Sigmoid colon (tissue), 7 donors: ENCODE results near the gene SOX13. TPM values are rescaled to one million over a fixed set of nuclear protein-coding genes. Genes with fewer than 3 reads are reported as not detected.

Experiments used
- DNase-seq: peaks from one replicate; pipeline ENCODE4 v3.0.0-alpha.2; 2019
- H3K27ac ChIP-seq, 4 donors: fragments of 200-600 bp; sonication (generic); one replicate each; pipeline ENCODE4 v1.5.1; 2016 to 2019; ENCODE audit warnings: mild to moderate bottlenecking in 1 of 4
- H3K27me3 ChIP-seq, 3 donors: fragments of 200-600 bp; sonication (generic); one replicate each; pipeline ENCODE4 v1.5.1; 2019; ENCODE audit warnings: mild to moderate bottlenecking in 1 of 3
- H3K36me3 ChIP-seq, 4 donors: fragments of 200-600 bp; sonication (generic); one replicate each; pipeline ENCODE4 v1.5.1; 2016 to 2019
- H3K4me1 ChIP-seq, 4 donors: fragments of 200-600 bp; sonication (generic); one replicate each; pipeline ENCODE4 v1.5.1; 2017 to 2019
- H3K4me3 ChIP-seq, 4 donors: fragments of 200-600 bp; sonication (generic); one replicate each; pipeline ENCODE4 v1.5.1; 2017 to 2019; ENCODE audit warnings: mild to moderate bottlenecking in 2 of 4, moderate library complexity in 1 of 4
- H3K9me3 ChIP-seq, 4 donors: fragments of 200-600 bp in 3 of 4; sonication (generic) in 3 of 4; one replicate each; pipeline versions ENCODE4 v1.5.1 to v1.6.1; 2013 to 2019
- CTCF ChIP-seq, 4 experiments: fragments of 450-650 bp in 3 of 4; fragments of 200-600 bp in 1 of 4; IDR thresholded peaks; one replicate each; pipeline ENCODE4 v1.5.1; 2016 to 2019; ENCODE audit warnings: antibody characterized with exemption in 4 of 4, mild to moderate bottlenecking in 3 of 4, moderate library complexity in 2 of 4
- EP300 ChIP-seq, 4 donors: sonication (generic); formaldehyde crosslinking; IDR thresholded peaks; one replicate each; pipeline ENCODE4 v1.6.1; 2017; ENCODE audit warnings: antibody characterized with exemption in 4 of 4
- POLR2A ChIP-seq, 2 donors: fragments of 450-650 bp; IDR thresholded peaks; one replicate each; pipeline ENCODE4 v1.6.1; 2016; ENCODE audit warnings: antibody characterized with exemption in 2 of 2, mild to moderate bottlenecking in 2 of 2, moderate library complexity in 2 of 2
- POLR2AphosphoS5 ChIP-seq, 4 donors: sonication (generic); formaldehyde crosslinking; IDR thresholded peaks; one replicate each; pipeline ENCODE4 v1.6.1; 2017; ENCODE audit warnings: antibody characterized with exemption in 4 of 4
- WGBS, 2 donors: extraction: QIAGEN DNeasy Blood & Tissue Kit; methylation state at CpG; one replicate each; pipeline ENCODE4 v1.1.7; 2013; 5-methylcytosine and 5-hydroxymethylcytosine counted together
- intact Hi-C: fragments of 100-400 bp; cut with DNase I; formaldehyde crosslinking; loops from one replicate; pipeline ENCODE4 v1.15.1; 2023
- polyA plus RNA-seq, 3 donors: library from polyadenylated mRNA; stranded (reverse); fragments of 200-250 nt; gene quantifications; one replicate each; pipeline ENCODE4 v1.2.3, GENCODE V29; 2013
- total RNA-seq, 4 donors: library from RNA; depleted of rRNA; stranded (reverse); fragments of >200 nt; gene quantifications; one replicate each; pipeline ENCODE4 v1.1.0, GENCODE V29; 2016
- donor health status: healthy with polysubstance abuse.
- donor health status: Bipolar disorder and iron deficiency.
- donor health status: healthy.

The SOX13 gene
- total and polyA plus RNA-seq, 7 donors = 9.6 to 58.4 (median 28.5) TPM

GRCh38 chr1:204093781-204094180 lies 20.9 kb downstream of the SOX13 start:
- Histone ChIP-seq H3K4me3 (no peak overlapping the region), H3K27ac (peak overlapping the region in 1 of 4 donors; percentile 6), H3K27me3 (no peaks in the 10 kb centered on the region), H3K4me1 (peaks cover 0 to 69% (median 66%) of the 10 kb centered on the region in 4 donors), H3K9me3 (no peaks in the 10 kb centered on the region), H3K36me3 (no peaks in the 10 kb centered on the region)
- no peak for DNase-seq
- TF ChIP-seq EP300 (IDR thresholded peaks at IDR 0.05) (no peak), CTCF (IDR thresholded peaks at IDR 0.05) (no peak), POLR2A (IDR thresholded peaks at IDR 0.05) (no peak), POLR2AphosphoS5 (IDR thresholded peaks at IDR 0.05) (no peak)
- intact Hi-C loops = no loop called here
- 68 to 77% methylated on average over 2 of the region's 2 CpGs for WGBS, 2 donors

GRCh38 chr1:204094313-204094729 lies 21.4 kb downstream of the SOX13 start:
- Histone ChIP-seq H3K4me3 (no peak overlapping the region), H3K9me3 (no peaks in the 10 kb centered on the region), H3K27me3 (no peaks in the 10 kb centered on the region), H3K4me1 (peaks cover 0 to 65% (median 62%) of the 10 kb centered on the region in 4 donors), H3K36me3 (no peaks in the 10 kb centered on the region), H3K27ac (no peak overlapping the region)
- no peak for DNase-seq
- TF ChIP-seq CTCF (IDR thresholded peaks at IDR 0.05) (no peak), EP300 (IDR thresholded peaks at IDR 0.05) (no peak), POLR2A (IDR thresholded peaks at IDR 0.05) (no peak), POLR2AphosphoS5 (IDR thresholded peaks at IDR 0.05) (no peak)
- 69 to 78% methylated on average over 6 of the region's 6 CpGs for WGBS, 2 donors
- intact Hi-C loops = no loop called here

- intact Hi-C loops = no loop called here
Measured at GRCh38 chr1:204094856-204095634, 22.1 kb downstream of the SOX13 start.

GRCh38 chr1:204096931-204097330 lies 24.0 kb downstream of the SOX13 start:
- no peaks in the 10 kb centered on the region for H3K27me3 ChIP-seq
- TF ChIP-seq EP300 (IDR thresholded peaks at IDR 0.05) (no peak), POLR2A (IDR thresholded peaks at IDR 0.05) (no peak), POLR2AphosphoS5 (IDR thresholded peaks at IDR 0.05) (no peak), CTCF (IDR thresholded peaks at IDR 0.05) (no peak)
- WGBS, 2 donors = 79 to 81% methylated on average over 3 of the region's 3 CpGs
- DNase-seq = no peak
- H3K4me1 ChIP-seq = peaks cover 0 to 58% (median 43%) of the 10 kb centered on the region in 4 donors
- no peak overlapping the region for H3K27ac ChIP-seq
- H3K4me3 ChIP-seq = no peak overlapping the region
- H3K9me3 ChIP-seq = no peaks in the 10 kb centered on the region
- no peaks in the 10 kb centered on the region for H3K36me3 ChIP-seq
- intact Hi-C loops = no loop called here

More at GRCh38 chr1:204094856-204095634, 22.1 kb downstream of the SOX13 start:
- TF ChIP-seq CTCF (IDR thresholded peaks at IDR 0.05) = no peak
- TF ChIP-seq POLR2A (IDR thresholded peaks at IDR 0.05) = no peak
- no peak for TF ChIP-seq EP300 (IDR thresholded peaks at IDR 0.05)
- no peak for TF ChIP-seq POLR2AphosphoS5 (IDR thresholded peaks at IDR 0.05)
- Histone ChIP-seq H3K4me3 (no peak overlapping the region), H3K4me1 (peaks cover 0 to 64% (median 54%) of the 10 kb centered on the region in 4 donors), H3K27me3 (no peaks in the 10 kb centered on the region), H3K27ac (peak overlapping the region in 2 of 4 donors; percentile 2 to 23), H3K36me3 (no peaks in the 10 kb centered on the region), H3K9me3 (no peaks in the 10 kb centered on the region)
- DNase-seq = no peak
- 74 to 78% methylated on average over 15 of the region's 15 CpGs for WGBS, 2 donors
